Type B pancreatic cell (in vitro differentiated cells): ENCODE results near the gene SHOC1. TPM values are rescaled to one million over a fixed set of nuclear protein-coding genes. Genes with fewer than 3 reads are reported as not detected.

Experiments
- DNase-seq: peaks from one replicate; pipeline ENCODE4 v3.0.0; 2021; ENCODE audit warnings: mixed read lengths; ENCODE audit not compliant: unreplicated experiment; ENCODE audit errors: extremely low spot score
- H3K27ac Mint-ChIP-seq: 2 replicates; pipeline ENCODE4 v1.8.0; 2021; ENCODE audit warnings: mild to moderate bottlenecking, mixed read lengths
- H3K27me3 Mint-ChIP-seq: 2 replicates; pipeline ENCODE4 v1.8.0; 2021; ENCODE audit warnings: mixed read lengths
- H3K36me3 Mint-ChIP-seq: 2 replicates; pipeline ENCODE4 v1.8.0; 2021; ENCODE audit warnings: mixed read lengths
- H3K4me1 Mint-ChIP-seq: one replicate; pipeline ENCODE4 v1.8.0; 2021; ENCODE audit warnings: mixed read lengths; ENCODE audit not compliant: unreplicated experiment
- H3K4me3 Mint-ChIP-seq: 2 replicates; pipeline ENCODE4 v1.8.0; 2021; ENCODE audit warnings: mild to moderate bottlenecking, mixed read lengths
- H3K9me3 Mint-ChIP-seq: 2 replicates; pipeline ENCODE4 v1.8.0; 2021; ENCODE audit warnings: mixed read lengths
- CTCF ChIP-seq: fragments of 200-600 bp; sonication (generic); conservative IDR thresholded peaks from 2 replicates; pipeline ENCODE4 v1.5.0; 2021; ENCODE audit warnings: antibody characterized with exemption, mild to moderate bottlenecking
- total RNA-seq: library from RNA; stranded (reverse); gene quantifications from 2 replicates; pipeline ENCODE4 v1.2.1, GENCODE V29; 2021; ENCODE audit warnings: low replicate concordance

Gene SHOC1
- total RNA-seq, 1 donor from 2014 or later, result not detected

DNA sequence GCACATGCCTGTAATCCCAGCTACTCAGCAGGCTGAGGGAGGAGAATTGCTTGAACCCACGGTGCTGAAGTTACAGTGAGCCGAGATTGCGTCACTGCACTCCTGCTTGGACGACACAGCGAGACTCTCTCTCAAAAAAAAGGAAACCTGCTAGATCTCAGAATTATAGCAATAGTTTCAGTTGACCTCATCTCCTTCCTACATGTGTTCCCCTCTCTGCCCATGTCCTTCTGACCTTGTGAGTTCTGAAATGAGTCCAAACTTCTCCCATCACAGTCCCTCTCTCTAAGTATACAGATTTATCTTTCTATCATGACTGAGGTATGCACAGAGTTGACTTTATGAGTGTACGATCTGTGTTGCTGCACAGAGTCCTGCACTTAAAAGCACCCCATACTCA is 44.6 kb upstream of the SHOC1 start:
- H3K27me3 Mint-ChIP-seq, result no peaks in the 10 kb centered on the region
- no peak for DNase-seq
- H3K4me1 Mint-ChIP-seq, result no peaks in the 10 kb centered on the region
- no peak for TF ChIP-seq CTCF
- H3K9me3 Mint-ChIP-seq, result peaks cover 9% of the 10 kb centered on the region
- no peak overlapping the region for H3K4me3 Mint-ChIP-seq
- no peaks in the 10 kb centered on the region for H3K36me3 Mint-ChIP-seq
- no peak overlapping the region for H3K27ac Mint-ChIP-seq

GRCh38 chr9:111838439-111838838 is 43.7 kb upstream of the SHOC1 start:
- Mint-ChIP-seq H3K9me3 (peaks cover 9% of the 10 kb centered on the region), H3K4me3 (no peak overlapping the region), H3K4me1 (no peaks in the 10 kb centered on the region), H3K36me3 (no peaks in the 10 kb centered on the region), H3K27ac (no peak overlapping the region), H3K27me3 (no peaks in the 10 kb centered on the region)
- TF ChIP-seq CTCF, result no peak
- DNase-seq, result no peak

- no peaks in the 10 kb centered on the region for H3K4me1 Mint-ChIP-seq
- H3K4me3 Mint-ChIP-seq, result no peak overlapping the region
- no peak for TF ChIP-seq CTCF
- no peaks in the 10 kb centered on the region for H3K36me3 Mint-ChIP-seq
- no peak overlapping the region for H3K27ac Mint-ChIP-seq
- H3K27me3 Mint-ChIP-seq, result no peaks in the 10 kb centered on the region
- no peak for DNase-seq
- peaks cover 9% of the 10 kb centered on the region for H3K9me3 Mint-ChIP-seq
Measured at GRCh38 chr9:111836311-111836710, 41.6 kb upstream of the SHOC1 start.

DNA sequence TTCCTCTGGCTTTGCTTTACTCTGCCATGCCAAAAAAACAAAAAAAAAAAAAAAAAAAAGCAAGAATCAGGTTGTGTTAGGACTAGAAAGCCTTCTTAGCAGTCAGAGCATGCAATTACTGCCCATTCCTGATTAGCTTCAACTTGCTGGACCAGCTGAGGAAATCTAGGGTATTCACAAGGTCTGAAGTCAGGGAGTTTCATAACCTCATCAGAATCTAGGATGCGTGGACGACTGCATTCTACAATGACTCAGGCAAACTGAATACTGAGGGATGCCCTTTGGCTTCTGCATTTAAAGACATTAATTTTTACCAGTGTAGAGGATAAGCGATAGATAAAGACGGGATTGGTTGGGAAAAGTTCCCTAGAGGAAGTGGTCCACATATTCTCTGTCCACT is 39.2 kb upstream of the SHOC1 start:
- Mint-ChIP-seq H3K4me3 (no peak overlapping the region), H3K4me1 (no peaks in the 10 kb centered on the region), H3K27me3 (no peaks in the 10 kb centered on the region), H3K9me3 (peaks cover 9% of the 10 kb centered on the region), H3K36me3 (no peaks in the 10 kb centered on the region), H3K27ac (no peak overlapping the region)
- no peak for TF ChIP-seq CTCF
- DNase-seq, result no peak

- peaks cover 9% of the 10 kb centered on the region for H3K9me3 Mint-ChIP-seq
- no peaks in the 10 kb centered on the region for H3K36me3 Mint-ChIP-seq
- no peak for DNase-seq
- H3K27ac Mint-ChIP-seq, result no peak overlapping the region
- H3K4me1 Mint-ChIP-seq, result no peaks in the 10 kb centered on the region
- TF ChIP-seq CTCF, result no peak
- no peak overlapping the region for H3K4me3 Mint-ChIP-seq
- H3K27me3 Mint-ChIP-seq, result no peaks in the 10 kb centered on the region
Measured at GRCh38 chr9:111832449-111832848, 37.7 kb upstream of the SHOC1 start.
